Lower leg skin (tissue), 4 donors: ENCODE data around the gene ECSCR. TPM values are rescaled to one million over a fixed set of nuclear protein-coding genes. Genes with fewer than 3 reads are reported as not detected.
A peak's percentile ranks its signal among the peaks of the same experiment; 100 is the strongest.
"Not testable (repeated sequence)": the region's sequence is repeated elsewhere in the genome, so short reads cannot be mapped to it uniquely, and the experiment has no call there.

ENCODE experiments used
- DNase-seq, 2 donors: peaks; one replicate each; pipeline ENCODE4 v3.0.0-alpha.2; 2019; ENCODE audit warnings: low spot score in 2 of 2
- H3K4me3 ChIP-seq: fragments of 200-600 bp; sonication (generic); 2 replicates; pipeline ENCODE4 v1.5.1; 2017; ENCODE audit warnings: mild to moderate bottlenecking, low read depth; ENCODE audit not compliant: poor library complexity, severe bottlenecking
- POLR2A ChIP-seq, 2 donors: fragments of 450-650 bp; IDR thresholded peaks; one replicate each; pipeline ENCODE4 v1.6.1; 2016 to 2017; ENCODE audit warnings: antibody characterized with exemption in 2 of 2, mild to moderate bottlenecking in 1 of 2, moderate library complexity in 1 of 2
- whole genome bisulfite sequencing, 2 donors: methylation state at CpG; one replicate each; pipeline ENCODE4 v1.1.5; 2018; 5-methylcytosine and 5-hydroxymethylcytosine counted together
- intact Hi-C: fragments of 100-400 bp; cut with DNase I; formaldehyde crosslinking; loops from one replicate; pipeline ENCODE4 v1.15.0; 2023; ENCODE audit warnings: low total_unique reads
- total RNA-seq, 4 donors: library from RNA; depleted of rRNA; stranded (reverse); fragments of >200 nt; gene quantifications; one replicate each; pipeline ENCODE4 v1.1.0, GENCODE V29; 2016
- TF ChIP-seq, protein P1 (sequence below), 3 donors: fragments of 450-650 bp; IDR thresholded peaks; one replicate each; pipeline ENCODE4 v1.5.1; 2016; ENCODE audit warnings: antibody characterized with exemption in 3 of 3, mild to moderate bottlenecking in 3 of 3, moderate library complexity in 2 of 3

Gene ECSCR
- total RNA-seq, 4 donors from 2014 or later: 1.4 to 15.0 (median 9.3) TPM

DNA sequence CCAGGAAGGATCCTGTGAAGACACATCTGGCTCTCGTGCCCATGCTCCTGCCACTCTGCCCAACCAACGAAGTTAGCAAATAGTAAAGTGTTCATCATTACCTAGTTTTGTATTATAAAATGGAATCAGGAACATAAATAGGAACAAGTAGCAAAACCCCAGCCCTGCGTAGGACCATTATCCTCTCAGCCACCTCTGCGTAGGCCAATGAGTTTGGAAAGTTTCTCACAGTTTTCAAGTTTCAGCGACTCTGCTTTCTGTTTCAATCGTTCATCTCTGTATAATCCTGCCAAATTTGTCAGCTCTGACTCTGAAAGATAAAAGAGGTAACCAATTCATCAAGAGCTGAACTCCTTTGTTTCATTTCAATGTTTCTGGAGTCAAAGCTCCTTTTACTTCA lies 48.6 kb downstream of the ECSCR start:
- WGBS, 2 donors: 68 to 70% methylated on average over 6 of the region's 6 CpGs
- peak in 1 of 2 donors; percentile 26 for DNase-seq
- no peak for TF ChIP-seq POLR2A (IDR thresholded peaks at IDR 0.05)
- TF ChIP-seq, protein P1, sequence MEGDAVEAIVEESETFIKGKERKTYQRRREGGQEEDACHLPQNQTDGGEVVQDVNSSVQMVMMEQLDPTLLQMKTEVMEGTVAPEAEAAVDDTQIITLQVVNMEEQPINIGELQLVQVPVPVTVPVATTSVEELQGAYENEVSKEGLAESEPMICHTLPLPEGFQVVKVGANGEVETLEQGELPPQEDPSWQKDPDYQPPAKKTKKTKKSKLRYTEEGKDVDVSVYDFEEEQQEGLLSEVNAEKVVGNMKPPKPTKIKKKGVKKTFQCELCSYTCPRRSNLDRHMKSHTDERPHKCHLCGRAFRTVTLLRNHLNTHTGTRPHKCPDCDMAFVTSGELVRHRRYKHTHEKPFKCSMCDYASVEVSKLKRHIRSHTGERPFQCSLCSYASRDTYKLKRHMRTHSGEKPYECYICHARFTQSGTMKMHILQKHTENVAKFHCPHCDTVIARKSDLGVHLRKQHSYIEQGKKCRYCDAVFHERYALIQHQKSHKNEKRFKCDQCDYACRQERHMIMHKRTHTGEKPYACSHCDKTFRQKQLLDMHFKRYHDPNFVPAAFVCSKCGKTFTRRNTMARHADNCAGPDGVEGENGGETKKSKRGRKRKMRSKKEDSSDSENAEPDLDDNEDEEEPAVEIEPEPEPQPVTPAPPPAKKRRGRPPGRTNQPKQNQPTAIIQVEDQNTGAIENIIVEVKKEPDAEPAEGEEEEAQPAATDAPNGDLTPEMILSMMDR (IDR thresholded peaks at IDR 0.05): no peak
- intact Hi-C loops: no loop called here
- H3K4me3 ChIP-seq: no peak overlapping the region

DNA sequence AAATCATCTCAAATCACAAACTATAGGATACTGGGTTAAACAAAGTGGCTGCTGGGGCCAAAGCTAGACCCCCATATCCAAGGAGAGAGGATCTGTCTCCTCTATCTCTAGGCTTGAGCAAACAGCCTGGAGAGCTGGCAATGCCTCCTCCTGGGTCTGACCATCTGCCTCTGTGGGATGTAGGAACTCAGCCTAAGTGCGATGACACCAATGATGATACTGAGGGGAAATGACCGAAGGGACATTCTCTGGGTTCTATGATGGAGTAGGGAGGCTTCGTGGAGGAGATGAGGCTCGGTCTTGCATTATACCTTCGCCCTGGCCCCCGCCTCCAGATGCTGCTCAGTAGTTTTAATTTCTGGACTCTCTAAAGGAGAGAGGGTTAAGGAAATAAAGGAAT lies 49.4 kb downstream of the ECSCR start:
- intact Hi-C loops: no loop called here
- no peak for TF ChIP-seq POLR2A (IDR thresholded peaks at IDR 0.05)
- TF ChIP-seq, protein P1 (IDR thresholded peaks at IDR 0.05): no peak
- no peak overlapping the region for H3K4me3 ChIP-seq
- 94 to 96% methylated on average over 6 of the region's 6 CpGs for WGBS, 2 donors
- peak in 1 of 2 donors; percentile 61 for DNase-seq

DNA sequence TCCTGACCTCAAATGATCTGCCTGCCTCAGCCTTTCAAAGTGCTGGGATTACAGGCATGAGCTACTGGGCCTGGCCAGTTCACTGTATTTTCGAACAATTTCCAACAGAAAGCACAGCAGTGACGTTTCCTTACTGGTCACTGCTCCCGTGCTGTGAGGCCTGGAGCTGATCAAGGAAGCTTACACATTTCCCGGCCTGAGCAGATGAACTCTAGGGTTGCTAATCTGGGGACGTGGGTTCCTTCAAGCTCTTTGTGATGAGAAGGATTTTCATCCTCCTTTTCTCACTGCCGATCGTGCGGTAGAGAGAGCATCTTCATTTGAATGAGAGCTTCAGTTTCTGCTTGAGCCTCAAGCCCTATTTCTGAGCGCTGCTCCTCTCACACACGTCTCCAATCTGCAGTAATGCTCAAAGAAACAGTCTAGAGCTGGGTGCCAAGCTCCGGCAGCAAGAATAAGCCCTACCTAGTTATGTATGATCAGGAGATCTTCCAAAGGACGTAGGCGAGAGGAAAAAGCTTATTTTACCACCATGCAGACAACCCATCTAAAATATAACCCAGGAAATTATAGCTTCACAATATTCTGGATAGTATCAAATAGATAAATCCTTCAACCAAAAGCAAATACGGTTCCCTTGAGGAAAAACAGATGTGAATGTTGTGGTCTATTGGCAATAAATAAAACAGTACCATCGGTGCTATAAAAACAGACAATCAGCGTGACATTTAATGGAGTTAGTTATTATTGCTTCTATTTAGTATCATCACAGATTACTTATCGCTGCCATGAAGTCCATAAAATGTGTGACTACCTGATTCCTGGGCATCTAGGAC lies 51.3 kb downstream of the ECSCR start:
- H3K4me3 ChIP-seq: no peak overlapping the region
- intact Hi-C loops: no loop called here
- TF ChIP-seq POLR2A (IDR thresholded peaks at IDR 0.05): no peak
- TF ChIP-seq, protein P1 (IDR thresholded peaks at IDR 0.05): no peak
- 61 to 62% methylated on average over 17 of the region's 17 CpGs for WGBS, 2 donors
- peak in 1 of 2 donors; percentile 80 for DNase-seq

DNA sequence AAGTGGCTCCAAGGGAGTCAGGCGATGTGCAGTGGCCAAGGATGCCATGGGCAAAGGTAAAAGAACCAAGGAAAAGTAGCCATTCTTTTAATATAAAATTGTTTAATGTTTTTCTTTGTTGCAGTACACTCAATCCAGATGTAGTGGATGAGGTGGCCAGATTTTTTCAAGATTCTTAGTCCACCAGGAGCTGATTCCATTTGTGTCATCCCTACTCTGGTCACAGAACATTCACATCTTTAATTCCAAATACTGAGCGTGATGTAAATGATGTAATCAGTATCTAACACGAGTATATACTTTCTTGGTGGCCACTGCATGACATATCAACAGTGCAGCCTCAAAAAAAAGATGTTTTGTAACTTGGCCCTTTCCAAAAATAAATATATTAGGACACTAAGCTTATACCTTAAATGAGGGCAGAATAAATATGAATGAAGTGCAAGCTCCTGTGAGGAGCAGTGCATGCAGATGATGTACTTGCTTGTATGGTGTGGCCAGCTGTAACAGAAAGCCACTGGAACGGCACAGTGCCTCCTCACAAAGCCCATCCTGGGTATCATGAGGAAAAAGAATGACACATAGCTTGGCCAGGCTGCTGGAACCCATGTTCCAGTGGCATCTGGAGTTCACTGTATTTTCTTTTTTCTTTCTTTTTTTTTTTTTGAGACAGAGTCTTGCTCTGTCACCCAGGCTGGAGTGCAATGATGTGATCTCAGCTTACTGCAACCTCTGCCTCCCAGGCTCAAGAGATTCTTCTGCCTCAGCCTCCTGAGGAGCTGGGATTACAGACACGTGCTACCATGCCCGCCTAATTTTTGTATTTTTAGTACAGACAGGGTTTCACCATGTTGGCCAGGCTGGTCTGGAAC lies 52.2 kb downstream of the ECSCR start:
- DNase-seq: peak in 1 of 2 donors; percentile 36
- TF ChIP-seq POLR2A (IDR thresholded peaks at IDR 0.05): no peak
- TF ChIP-seq, protein P1 (IDR thresholded peaks at IDR 0.05): no peak
- WGBS, 2 donors: 65% methylated on average over 6 of the region's 6 CpGs
- intact Hi-C loops: no loop called here
- no peak overlapping the region for H3K4me3 ChIP-seq

DNA sequence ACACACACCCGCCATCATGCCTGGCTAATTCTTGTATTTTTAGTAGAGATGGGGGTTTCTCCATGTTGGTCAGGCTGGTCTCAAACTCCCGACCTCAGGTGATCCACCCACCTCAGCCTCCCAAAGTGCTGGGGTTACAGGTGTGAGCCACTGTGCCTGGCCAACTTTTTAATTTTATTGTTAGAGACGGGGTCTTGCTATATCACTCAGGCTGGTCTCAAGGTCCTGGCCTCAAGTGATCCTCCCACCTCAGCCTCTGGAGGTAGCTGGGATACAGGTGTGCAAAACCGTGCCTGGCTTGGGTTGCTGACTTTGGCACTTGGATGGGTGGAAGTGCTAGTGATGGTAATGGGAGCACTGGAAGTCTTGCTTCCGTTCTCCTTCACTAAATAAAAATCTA lies 53.4 kb downstream of the ECSCR start:
- 81% methylated on average over 5 of the region's 5 CpGs for WGBS, 2 donors
- H3K4me3 ChIP-seq, intact Hi-C loops: not testable (repeated sequence)
- DNase-seq: peak in 1 of 2 donors; percentile 66

DNA sequence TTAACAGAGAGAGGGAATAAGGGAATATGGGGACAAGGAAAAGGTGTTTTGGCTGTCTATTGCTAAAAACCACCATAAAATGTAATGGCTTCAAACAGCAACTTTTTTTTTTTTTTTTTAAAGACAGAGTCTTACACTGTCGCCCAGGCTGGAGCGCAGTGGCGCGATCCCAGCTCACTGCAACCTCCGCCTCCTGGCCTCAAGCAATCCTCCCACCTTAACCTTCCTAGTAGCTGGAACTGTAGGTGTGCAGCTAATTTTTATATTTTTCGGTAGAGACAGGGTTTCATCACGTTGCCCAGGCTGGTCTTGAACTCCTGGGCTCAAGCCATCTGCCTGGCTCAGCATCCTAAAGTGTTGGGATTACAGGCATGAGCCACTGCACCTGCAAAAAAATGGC lies 54.4 kb downstream of the ECSCR start:
- TF ChIP-seq POLR2A (IDR thresholded peaks at IDR 0.05): no peak
- TF ChIP-seq, protein P1 (IDR thresholded peaks at IDR 0.05): no peak
- no peak overlapping the region for H3K4me3 ChIP-seq
- intact Hi-C loops: no loop called here
- DNase-seq: peak in 1 of 2 donors; percentile 39
- WGBS, 2 donors: 86 to 87% methylated on average over 7 of the region's 7 CpGs
